ENCODE results near the gene MIR17HG.
"Not testable (repeated sequence)": the region's sequence is repeated elsewhere in the genome, so short reads cannot be mapped to it uniquely, and the experiment has no call there.

Gene MIR17HG

GRCh38 chr13:91318886-91319285 lies 28.6 kb upstream of the MIR17HG start:
- Mint-ChIP-seq H3K4me3 (no peak overlapping the region), H3K4me1 (peaks cover 9% of the 10 kb centered on the region), H3K9me3 (no peaks in the 10 kb centered on the region), H3K27ac (ENCODE audit: low read depth) (no peak overlapping the region), H3K27me3 (peaks cover 10% of the 10 kb centered on the region), H3K36me3 (ENCODE audit: insufficient read depth) (no peaks in the 10 kb centered on the region)
- no peak for ATAC-seq (replicated peaks; ENCODE audit: extremely low read depth, poor library complexity, severe bottlenecking)
- no peak for DNase-seq (ENCODE audit: low spot score in 2 of 2)

DNA sequence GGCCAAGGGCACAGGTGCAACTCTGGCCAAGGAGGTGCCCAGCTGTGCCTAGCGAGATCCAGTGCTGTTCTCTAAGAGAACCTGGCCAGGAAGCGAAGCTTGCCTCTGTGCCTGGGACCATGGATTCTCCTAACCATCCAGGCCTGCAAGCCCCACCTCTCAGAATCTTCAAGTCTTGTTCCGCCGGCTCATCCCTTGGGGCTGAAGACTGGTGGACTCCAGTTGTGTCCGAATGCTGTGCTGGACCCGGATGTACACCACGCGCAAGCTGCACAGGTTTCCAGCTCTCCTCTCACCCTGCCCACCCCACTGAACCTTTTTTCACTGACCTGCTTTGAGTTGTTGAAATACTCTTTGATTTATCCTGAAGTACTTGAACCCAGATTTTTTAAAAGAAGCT lies 27.5 kb upstream of the MIR17HG start:
- H3K4me1 Mint-ChIP-seq: peaks cover 9% of the 10 kb centered on the region
- H3K4me3 Mint-ChIP-seq: no peak overlapping the region
- no peaks in the 10 kb centered on the region for H3K9me3 Mint-ChIP-seq
- no peaks in the 10 kb centered on the region for H3K36me3 Mint-ChIP-seq (ENCODE audit: insufficient read depth)
- peaks cover 10% of the 10 kb centered on the region for H3K27me3 Mint-ChIP-seq
- no peak for ATAC-seq (replicated peaks; ENCODE audit: extremely low read depth, poor library complexity, severe bottlenecking)
- no peak overlapping the region for H3K27ac Mint-ChIP-seq (ENCODE audit: low read depth)
- DNase-seq (ENCODE audit: low spot score in 2 of 2): no peak

DNA sequence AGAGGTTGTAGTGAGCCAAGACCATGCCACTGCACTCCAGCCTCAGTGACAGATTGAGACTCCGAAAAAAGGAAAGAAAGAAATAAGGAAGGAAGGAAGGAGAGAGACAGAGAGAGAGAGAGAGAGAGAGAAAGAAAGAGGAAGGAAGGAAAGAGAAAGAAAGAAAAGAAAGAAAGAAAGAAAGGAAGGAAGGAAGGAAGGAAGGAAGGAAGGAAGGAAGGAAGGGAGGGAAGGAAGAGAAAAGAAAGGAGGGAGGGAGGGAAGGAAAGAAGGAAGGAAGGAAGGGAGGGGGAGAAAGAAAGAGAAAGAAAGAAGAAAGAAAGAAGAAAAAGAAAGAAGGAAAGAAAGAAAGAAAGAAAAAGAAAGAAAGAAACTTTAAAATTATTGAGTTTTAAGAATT lies 26.5 kb upstream of the MIR17HG start:
- H3K27ac Mint-ChIP-seq (ENCODE audit: low read depth); H3K9me3 Mint-ChIP-seq; H3K4me3 Mint-ChIP-seq; H3K36me3 Mint-ChIP-seq (ENCODE audit: insufficient read depth); DNase-seq (ENCODE audit: low spot score in 2 of 2); ATAC-seq (replicated peaks; ENCODE audit: extremely low read depth, poor library complexity, severe bottlenecking); H3K4me1 Mint-ChIP-seq: not testable (repeated sequence)
- H3K27me3 Mint-ChIP-seq: peaks cover 10% of the 10 kb centered on the region

DNA sequence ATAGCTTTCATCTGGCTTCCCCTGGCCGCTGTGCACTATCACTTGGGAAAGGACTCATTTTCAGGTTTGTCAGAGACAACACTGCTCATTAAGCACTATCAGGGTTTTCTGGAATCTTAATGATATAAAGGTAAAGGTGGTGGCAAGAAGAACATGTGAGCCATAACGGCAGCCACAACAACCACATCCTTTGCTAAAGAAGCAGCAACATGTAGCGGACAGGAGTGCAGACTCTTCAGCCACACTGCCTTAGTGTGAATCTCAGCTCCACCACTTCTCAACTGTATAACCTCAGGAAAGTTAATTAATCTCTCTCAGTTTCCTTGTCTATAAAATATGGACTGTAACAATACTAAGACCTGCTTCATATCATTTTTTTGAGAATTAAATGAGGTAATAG lies 24.1 kb upstream of the MIR17HG start:
- ATAC-seq (replicated peaks; ENCODE audit: extremely low read depth, poor library complexity, severe bottlenecking) (peak; percentile 54), DNase-seq (ENCODE audit: low spot score in 2 of 2) (no peak)
- H3K4me3 Mint-ChIP-seq: no peak overlapping the region
- H3K27me3 Mint-ChIP-seq: no peaks in the 10 kb centered on the region
- no peak overlapping the region for H3K27ac Mint-ChIP-seq (ENCODE audit: low read depth)
- H3K36me3 Mint-ChIP-seq (ENCODE audit: insufficient read depth): no peaks in the 10 kb centered on the region
- H3K4me1 Mint-ChIP-seq: peaks cover 9% of the 10 kb centered on the region
- H3K9me3 Mint-ChIP-seq: no peaks in the 10 kb centered on the region

- no peaks in the 10 kb centered on the region for H3K9me3 Mint-ChIP-seq
- no peak overlapping the region for H3K27ac Mint-ChIP-seq (ENCODE audit: low read depth)
Measured at GRCh38 chr13:91326146-91326545, 21.3 kb upstream of the MIR17HG start.

GRCh38 chr13:91328726-91329125 lies 18.8 kb upstream of the MIR17HG start:
- Mint-ChIP-seq H3K27me3 (peaks cover 14% of the 10 kb centered on the region), H3K27ac (ENCODE audit: low read depth) (no peak overlapping the region), H3K36me3 (ENCODE audit: insufficient read depth) (no peaks in the 10 kb centered on the region), H3K9me3 (no peaks in the 10 kb centered on the region), H3K4me1 (no peaks in the 10 kb centered on the region), H3K4me3 (no peak overlapping the region)
- no peak for DNase-seq (ENCODE audit: low spot score in 2 of 2)
- ATAC-seq (replicated peaks; ENCODE audit: extremely low read depth, poor library complexity, severe bottlenecking): no peak

More at GRCh38 chr13:91326146-91326545, 21.3 kb upstream of the MIR17HG start:
- Mint-ChIP-seq H3K4me1 (peaks cover 9% of the 10 kb centered on the region), H3K27me3 (peaks cover 14% of the 10 kb centered on the region), H3K4me3 (no peak overlapping the region), H3K36me3 (ENCODE audit: insufficient read depth) (no peaks in the 10 kb centered on the region)
- no peak for DNase-seq (ENCODE audit: low spot score in 2 of 2)
- no peak for ATAC-seq (replicated peaks; ENCODE audit: extremely low read depth, poor library complexity, severe bottlenecking)

- Mint-ChIP-seq H3K4me3 (no peak overlapping the region), H3K36me3 (ENCODE audit: insufficient read depth) (no peaks in the 10 kb centered on the region), H3K4me1 (no peaks in the 10 kb centered on the region), H3K27ac (ENCODE audit: low read depth) (no peak overlapping the region), H3K27me3 (peaks cover 14% of the 10 kb centered on the region), H3K9me3 (no peaks in the 10 kb centered on the region)
- ATAC-seq (replicated peaks; ENCODE audit: extremely low read depth, poor library complexity, severe bottlenecking): no peak
- DNase-seq (ENCODE audit: low spot score in 2 of 2): no peak
Measured at GRCh38 chr13:91329733-91330132, 17.8 kb upstream of the MIR17HG start.

- Mint-ChIP-seq H3K4me1 (no peaks in the 10 kb centered on the region), H3K9me3 (no peaks in the 10 kb centered on the region), H3K36me3 (ENCODE audit: insufficient read depth) (no peaks in the 10 kb centered on the region), H3K4me3 (no peak overlapping the region), H3K27ac (ENCODE audit: low read depth) (no peak overlapping the region), H3K27me3 (peaks cover 14% of the 10 kb centered on the region)
- ATAC-seq (replicated peaks; ENCODE audit: extremely low read depth, poor library complexity, severe bottlenecking) (no peak), DNase-seq (ENCODE audit: low spot score in 2 of 2) (no peak)
Measured at GRCh38 chr13:91331047-91331915, 16.2 kb upstream of the MIR17HG start.

- Mint-ChIP-seq H3K27ac (ENCODE audit: low read depth) (no peak overlapping the region), H3K4me1 (peaks cover 14% of the 10 kb centered on the region), H3K4me3 (no peak overlapping the region), H3K9me3 (no peaks in the 10 kb centered on the region), H3K36me3 (ENCODE audit: insufficient read depth) (peaks cover 8% of the 10 kb centered on the region), H3K27me3 (no peaks in the 10 kb centered on the region)
- DNase-seq (ENCODE audit: low spot score in 2 of 2) (no peak), ATAC-seq (replicated peaks; ENCODE audit: extremely low read depth, poor library complexity, severe bottlenecking) (no peak)
Measured at GRCh38 chr13:91346062-91346461, 1.4 kb upstream of the MIR17HG start.

GRCh38 chr13:91346850-91347201 lies 661 bp upstream of the MIR17HG start:
- Mint-ChIP-seq H3K4me3 (peak overlapping the region; percentile 98), H3K36me3 (ENCODE audit: insufficient read depth) (peaks cover 14% of the 10 kb centered on the region), H3K27me3 (no peaks in the 10 kb centered on the region), H3K9me3 (no peaks in the 10 kb centered on the region), H3K27ac (ENCODE audit: low read depth) (peak overlapping the region; percentile 96), H3K4me1 (peaks cover 14% of the 10 kb centered on the region)
- ATAC-seq (replicated peaks; ENCODE audit: extremely low read depth, poor library complexity, severe bottlenecking) (peak; percentile 29), DNase-seq (ENCODE audit: low spot score in 2 of 2) (peak in 1 of 2 donors; percentile 19)

DNA sequence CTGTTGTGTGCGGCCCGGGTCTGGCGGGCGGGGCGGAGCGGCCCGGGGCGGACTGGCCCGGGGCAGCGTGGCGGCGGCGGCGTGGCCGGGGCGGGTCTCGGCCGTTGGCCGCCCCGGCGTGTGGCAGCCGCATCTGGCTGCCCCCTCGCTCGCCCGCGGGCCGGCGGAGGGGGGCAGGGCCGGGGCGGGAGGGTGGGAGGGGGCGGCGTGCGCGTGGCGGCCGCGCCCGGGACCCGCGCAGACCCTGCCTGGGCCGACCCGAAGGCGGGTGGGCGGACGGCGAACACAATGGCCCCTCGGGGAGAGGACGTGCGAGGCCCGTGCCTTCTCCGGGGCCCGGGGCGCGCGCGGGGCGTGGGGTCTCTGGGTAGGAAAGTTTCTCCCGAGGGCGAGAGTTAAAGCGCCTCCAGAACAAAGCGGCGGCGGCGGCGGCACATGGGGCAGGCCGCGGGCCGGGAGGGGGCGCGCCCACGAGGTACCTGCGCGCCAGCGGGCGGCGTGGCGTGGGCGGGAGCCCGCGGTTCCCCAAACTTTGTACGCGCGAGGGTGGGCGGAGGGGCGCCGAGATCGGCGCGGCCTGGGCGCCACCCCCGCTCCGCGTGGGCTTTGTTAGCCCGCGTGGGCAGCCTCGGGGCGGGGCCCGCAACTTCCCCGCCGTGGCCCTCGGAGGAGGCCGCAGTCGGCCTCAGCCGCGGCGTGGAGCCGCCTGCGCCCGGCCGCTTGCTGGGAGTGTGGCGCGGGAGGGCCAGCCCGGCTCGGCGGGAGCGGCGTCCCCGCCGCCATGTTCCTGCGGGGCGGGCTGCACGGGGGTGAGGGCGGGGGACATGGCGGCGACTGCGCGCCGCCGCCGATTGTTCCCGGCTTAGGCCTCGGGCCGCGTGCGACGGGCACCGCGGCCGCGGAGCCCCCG lies 764 bp downstream of the MIR17HG start:
- Mint-ChIP-seq H3K4me3 (peak overlapping the region; percentile 98), H3K27ac (ENCODE audit: low read depth) (peak overlapping the region; percentile 82), H3K36me3 (ENCODE audit: insufficient read depth) (peaks cover 22% of the 10 kb centered on the region), H3K27me3 (no peaks in the 10 kb centered on the region), H3K9me3 (no peaks in the 10 kb centered on the region), H3K4me1 (peaks cover 14% of the 10 kb centered on the region)
- ATAC-seq (replicated peaks; ENCODE audit: extremely low read depth, poor library complexity, severe bottlenecking) (peak; percentile 64), DNase-seq (ENCODE audit: low spot score in 2 of 2) (peak; percentile 47)

- DNase-seq (ENCODE audit: low spot score in 2 of 2) (peak; percentile 80 to 92), ATAC-seq (replicated peaks; ENCODE audit: extremely low read depth, poor library complexity, severe bottlenecking) (peak; percentile 66)
- H3K4me3 Mint-ChIP-seq: peak overlapping the region; percentile 86
- no peaks in the 10 kb centered on the region for H3K9me3 Mint-ChIP-seq
- H3K27me3 Mint-ChIP-seq: no peaks in the 10 kb centered on the region
- peaks cover 29% of the 10 kb centered on the region for H3K36me3 Mint-ChIP-seq (ENCODE audit: insufficient read depth)
- H3K4me1 Mint-ChIP-seq: peaks cover 14% of the 10 kb centered on the region
- peak overlapping the region; percentile 82 for H3K27ac Mint-ChIP-seq (ENCODE audit: low read depth)
Measured at GRCh38 chr13:91348906-91349435, 1.5 kb downstream of the MIR17HG start.
